CD1c-positive myeloid dendritic cell (primary cell): ENCODE results near the gene CWC22.
"Not testable (repeated sequence)": the region's sequence is repeated elsewhere in the genome, so short reads cannot be mapped to it uniquely, and the experiment has no call there.

Source experiments
- DNase-seq: peaks from one replicate; pipeline ENCODE4 v3.0.0-alpha.2; 2016; ENCODE audit errors: extremely low spot score

The CWC22 gene

GRCh38 chr2:179951680-179952079 is 55.4 kb downstream of the CWC22 start:
- DNase-seq, result no peak

GRCh38 chr2:179950391-179950790 is 56.7 kb downstream of the CWC22 start:
- DNase-seq, result no peak

GRCh38 chr2:179949438-179949837 is 57.7 kb downstream of the CWC22 start:
- no peak for DNase-seq

- DNase-seq, result no peak
Observed at GRCh38 chr2:179948058-179948457, 59.0 kb downstream of the CWC22 start.

GRCh38 chr2:179946810-179947615 is 60.1 kb downstream of the CWC22 start:
- no peak for DNase-seq

GRCh38 chr2:179946346-179946745 is 60.8 kb downstream of the CWC22 start:
- no peak for DNase-seq

- no peak for DNase-seq
Observed at GRCh38 chr2:179939259-179939658, 67.8 kb downstream of the CWC22 start.

GRCh38 chr2:179938026-179938425 is 69.1 kb downstream of the CWC22 start:
- no peak for DNase-seq

- peak; percentile 3 for DNase-seq
Observed at GRCh38 chr2:179936654-179937053, 70.4 kb downstream of the CWC22 start.

GRCh38 chr2:179936141-179936540 is 71.0 kb downstream of the CWC22 start:
- DNase-seq, result no peak

GRCh38 chr2:179932786-179933185 is 74.3 kb downstream of the CWC22 start:
- DNase-seq, result no peak

GRCh38 chr2:179931502-179931901 is 75.6 kb downstream of the CWC22 start:
- no peak for DNase-seq

- not testable (repeated sequence) for DNase-seq
Observed at GRCh38 chr2:179929997-179930396, 77.1 kb downstream of the CWC22 start.

GRCh38 chr2:179927041-179927440 is 80.1 kb downstream of the CWC22 start:
- no peak for DNase-seq

GRCh38 chr2:179925713-179926112 is 81.4 kb downstream of the CWC22 start:
- no peak for DNase-seq

GRCh38 chr2:179917272-179917671 is 89.8 kb downstream of the CWC22 start:
- DNase-seq, result no peak

GRCh38 chr2:179915395-179915992 is 91.6 kb downstream of the CWC22 start:
- DNase-seq, result no peak

- DNase-seq, result no peak
Observed at GRCh38 chr2:179913809-179914208, 93.3 kb downstream of the CWC22 start.

- no peak for DNase-seq
Observed at GRCh38 chr2:179911569-179911968, 95.5 kb downstream of the CWC22 start.

- no peak for DNase-seq
Observed at GRCh38 chr2:179910735-179911113, 96.4 kb downstream of the CWC22 start.

GRCh38 chr2:179909845-179910734 is 97.0 kb downstream of the CWC22 start:
- DNase-seq, result no peak

- no peak for DNase-seq
Observed at GRCh38 chr2:179900655-179901054, 106.4 kb downstream of the CWC22 start.
